Fibroblast of skin of abdomen (primary cell): Measurements from ENCODE around the gene OR3A2. TPM values are rescaled to one million over a fixed set of nuclear protein-coding genes. Genes with fewer than 3 reads are reported as not detected.
"Not testable (repeated sequence)": the region's sequence is repeated elsewhere in the genome, so short reads cannot be mapped to it uniquely, and the experiment has no call there.

Source experiments
- DNase-seq: peaks from one replicate; pipeline ENCODE4 v3.0.0-alpha.2; 2013
- polyA plus RNA-seq, 2 experiments: library from polyadenylated mRNA; unstranded; fragments of 120-200 nt; gene quantifications; one replicate each; pipeline ENCODE4 v1.2.1, GENCODE V29; 2013; ENCODE audit not compliant: insufficient read length in 2 of 2

Gene OR3A2
- 1.3 TPM for polyA plus RNA-seq (2013, experiment 1 of 2; ENCODE audit: insufficient read length)
- 1.4 TPM for polyA plus RNA-seq (2013, experiment 2 of 2; ENCODE audit: insufficient read length)

GRCh38 chr17:3385869-3386816 lies at the start of gene OR3A2:
Gene OR3A2, minus strand, starts transcription at chr17:3386308.
- DNase-seq, result peak; percentile 29

GRCh38 chr17:3433741-3434140 lies 47.6 kb upstream of the OR3A2 start, which contains the start of gene OR1E2:
Gene OR1E2, minus strand, starts transcription at chr17:3433841. Its CDS starts 0 bp downstream, at chr17:3433841.
- no peak for DNase-seq

GRCh38 chr17:3433215-3433614 lies 47.1 kb upstream of the OR3A2 start:
- not testable (repeated sequence) for DNase-seq

GRCh38 chr17:3418222-3418621 lies 32.1 kb upstream of the OR3A2 start:
- no peak for DNase-seq

- no peak for DNase-seq
These were observed 29.5 kb upstream of the OR3A2 start for GRCh38 chr17:3415610-3416009.

- not testable (repeated sequence) for DNase-seq
These were observed 26.1 kb upstream of the OR3A2 start for GRCh38 chr17:3412216-3412615.

GRCh38 chr17:3411070-3411469 lies 25.0 kb upstream of the OR3A2 start, which contains the start of gene OR3A3:
Gene OR3A3, plus strand, starts transcription at chr17:3411370.
- DNase-seq, result no peak

GRCh38 chr17:3403856-3404255 lies 17.7 kb upstream of the OR3A2 start:
- not testable (repeated sequence) for DNase-seq

GRCh38 chr17:3401786-3402185 lies 15.7 kb upstream of the OR3A2 start:
- no peak for DNase-seq

GRCh38 chr17:3400055-3400454 lies 13.9 kb upstream of the OR3A2 start:
- no peak for DNase-seq

GRCh38 chr17:3398310-3398709 lies 12.2 kb upstream of the OR3A2 start, which contains the start of gene OR1E1:
Gene OR1E1, minus strand, starts transcription at chr17:3398410. Its CDS starts 0 bp downstream, at chr17:3398410.
- DNase-seq, result no peak

- not testable (repeated sequence) for DNase-seq
These were observed 11.7 kb upstream of the OR3A2 start for GRCh38 chr17:3397801-3398200.

- no peak for DNase-seq
These were observed 3.7 kb upstream of the OR3A2 start for GRCh38 chr17:3389791-3390190.

- no peak for DNase-seq
These were observed 4.2 kb downstream of the OR3A2 start for GRCh38 chr17:3381957-3382356.

- no peak for DNase-seq
These were observed 7.8 kb downstream of the OR3A2 start for GRCh38 chr17:3378321-3378720.

- DNase-seq, result not testable (repeated sequence)
These were observed 14.9 kb downstream of the OR3A2 start for GRCh38 chr17:3371167-3371566.

GRCh38 chr17:3342782-3343181 lies 43.3 kb downstream of the OR3A2 start:
- not testable (repeated sequence) for DNase-seq

- DNase-seq, result no peak
These were observed 50.2 kb downstream of the OR3A2 start for GRCh38 chr17:3335876-3336275.

GRCh38 chr17:3318336-3318735 lies 67.8 kb downstream of the OR3A2 start:
- no peak for DNase-seq

GRCh38 chr17:3316836-3317235 lies 69.3 kb downstream of the OR3A2 start:
- no peak for DNase-seq

GRCh38 chr17:3308603-3309002 lies 77.5 kb downstream of the OR3A2 start:
- no peak for DNase-seq

- DNase-seq, result no peak
These were observed 87.8 kb downstream of the OR3A2 start, which contains the start of gene OR3A1 for GRCh38 chr17:3298260-3298659. Gene OR3A1, minus strand, starts transcription at chr17:3298360. Its CDS starts 5,778 bp downstream, at chr17:3292582.

- DNase-seq, result no peak
These were observed 90.5 kb downstream of the OR3A2 start for GRCh38 chr17:3295632-3296031.

GRCh38 chr17:3293548-3293947 lies 92.6 kb downstream of the OR3A2 start:
- DNase-seq, result not testable (repeated sequence)
